CD4-positive, alpha-beta T cell treated with Interleukin-6 at 100 ng/mL for 8 hours (primary cell): Measurements from ENCODE around the gene CHRNA4.
"Not testable (repeated sequence)": the region's sequence is repeated elsewhere in the genome, so short reads cannot be mapped to it uniquely, and the experiment has no call there.

Experiments used
- DNase-seq: peaks from one replicate; pipeline ENCODE4 v3.0.0-alpha.2; 2020; ENCODE audit warnings: mixed read lengths, low spot score

The CHRNA4 gene

DNA sequence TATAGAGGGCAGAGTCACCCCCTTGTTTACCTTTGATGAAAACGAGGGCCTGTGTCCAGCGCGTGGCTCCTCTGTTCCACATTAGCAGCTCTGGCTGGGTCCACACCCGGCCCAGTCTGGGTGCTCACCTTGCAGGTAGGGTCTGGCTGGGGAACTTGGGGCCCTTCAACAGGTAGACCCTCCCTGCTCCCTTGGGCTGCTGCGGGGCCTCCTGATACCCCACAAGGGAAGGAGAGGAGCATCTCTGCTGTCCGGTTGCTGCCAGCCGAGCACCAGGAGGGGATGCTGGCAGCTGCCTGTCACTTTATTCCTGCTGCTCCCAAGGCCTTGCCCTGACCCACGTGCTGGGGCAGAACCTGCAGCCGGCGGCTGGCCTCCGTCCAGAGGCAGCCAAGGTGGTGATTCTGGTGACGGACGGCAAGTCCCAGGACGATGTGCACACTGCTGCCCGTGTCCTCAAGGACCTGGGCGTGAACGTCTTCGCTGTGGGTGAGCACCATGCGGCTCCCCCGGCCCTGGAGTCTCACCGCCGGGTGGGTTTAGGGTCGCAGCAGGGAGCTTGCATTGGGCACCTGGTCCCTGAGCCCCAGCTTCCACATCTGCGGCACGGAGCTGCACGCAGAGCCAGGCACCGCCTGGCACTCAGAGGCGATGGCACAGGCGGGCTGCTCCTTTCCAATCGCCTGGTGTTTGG is 52.8 kb downstream of the CHRNA4 start:
- DNase-seq: no peak

DNA sequence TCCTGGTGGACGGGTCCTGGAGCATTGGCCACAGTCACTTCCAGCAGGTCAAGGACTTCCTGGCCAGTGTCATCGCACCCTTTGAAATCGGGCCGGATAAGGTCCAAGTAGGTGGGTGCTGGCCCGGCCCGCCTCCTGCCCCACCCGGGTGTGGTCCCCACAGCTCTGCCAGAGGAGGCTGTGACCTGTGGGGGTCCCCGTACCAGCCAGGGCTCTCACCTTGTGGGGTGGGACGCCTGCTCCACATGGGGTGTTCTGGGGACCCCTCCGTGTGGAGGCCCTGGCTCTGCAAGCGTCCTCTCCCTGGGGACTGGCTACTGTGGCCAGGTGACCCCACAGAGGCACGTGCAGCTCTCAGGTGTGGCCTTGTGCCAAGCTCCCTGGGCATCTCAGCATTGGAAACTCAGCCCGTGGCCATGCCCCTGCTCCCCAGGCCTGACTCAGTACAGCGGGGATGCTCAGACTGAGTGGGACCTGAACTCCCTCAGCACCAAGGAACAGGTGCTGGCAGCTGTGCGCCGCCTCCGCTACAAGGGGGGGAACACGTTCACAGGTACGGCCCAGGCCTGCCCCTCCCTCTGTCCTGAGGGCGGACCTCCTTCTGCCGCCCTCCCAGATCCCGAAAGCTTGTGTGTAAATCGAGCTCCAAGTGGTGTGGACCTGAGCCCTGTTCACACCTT is 53.5 kb downstream of the CHRNA4 start:
- no peak for DNase-seq

DNA sequence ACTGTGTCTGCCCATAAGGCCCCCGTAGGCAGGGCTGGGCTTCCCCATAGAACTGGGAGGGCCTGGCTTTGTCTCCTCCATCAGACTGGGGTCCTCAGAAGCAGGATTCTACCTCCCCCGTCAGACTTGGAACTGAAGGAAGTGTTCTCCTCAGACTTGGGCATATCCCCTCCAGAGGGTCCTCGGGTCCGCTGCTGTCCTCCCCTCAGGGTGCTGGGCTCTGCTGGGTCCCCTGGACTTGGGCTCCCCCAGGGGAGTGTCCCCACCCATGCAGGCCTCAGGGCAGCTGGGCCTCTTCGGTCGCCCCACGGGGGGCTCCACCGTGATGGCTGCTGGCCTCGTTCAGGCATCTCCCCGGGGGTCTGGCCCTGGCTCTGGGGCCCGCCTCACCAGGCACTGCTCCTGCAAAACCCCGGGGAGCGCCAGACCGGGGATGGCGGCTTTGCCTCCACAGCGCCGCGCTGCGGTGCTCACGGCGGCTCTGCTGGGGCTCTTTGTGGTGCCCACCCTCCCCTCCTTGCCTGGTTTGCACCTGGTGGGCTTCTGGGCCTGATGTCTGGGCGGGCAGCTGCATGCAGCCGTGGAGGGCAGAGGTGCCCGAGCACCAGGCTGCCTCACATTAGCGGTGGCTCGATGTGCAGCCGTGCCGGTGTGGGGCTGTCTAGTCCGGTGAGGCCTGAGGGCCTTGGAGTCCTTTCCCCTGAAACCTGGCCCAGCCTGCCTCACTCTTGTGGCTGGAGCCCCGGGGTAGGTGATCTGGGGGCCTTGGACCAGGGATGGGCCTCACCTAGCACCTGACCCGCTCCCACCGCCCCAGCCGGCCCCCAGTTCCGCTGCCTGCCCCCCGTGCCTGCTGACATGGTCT is 54.2 kb downstream of the CHRNA4 start:
- DNase-seq: no peak

DNA sequence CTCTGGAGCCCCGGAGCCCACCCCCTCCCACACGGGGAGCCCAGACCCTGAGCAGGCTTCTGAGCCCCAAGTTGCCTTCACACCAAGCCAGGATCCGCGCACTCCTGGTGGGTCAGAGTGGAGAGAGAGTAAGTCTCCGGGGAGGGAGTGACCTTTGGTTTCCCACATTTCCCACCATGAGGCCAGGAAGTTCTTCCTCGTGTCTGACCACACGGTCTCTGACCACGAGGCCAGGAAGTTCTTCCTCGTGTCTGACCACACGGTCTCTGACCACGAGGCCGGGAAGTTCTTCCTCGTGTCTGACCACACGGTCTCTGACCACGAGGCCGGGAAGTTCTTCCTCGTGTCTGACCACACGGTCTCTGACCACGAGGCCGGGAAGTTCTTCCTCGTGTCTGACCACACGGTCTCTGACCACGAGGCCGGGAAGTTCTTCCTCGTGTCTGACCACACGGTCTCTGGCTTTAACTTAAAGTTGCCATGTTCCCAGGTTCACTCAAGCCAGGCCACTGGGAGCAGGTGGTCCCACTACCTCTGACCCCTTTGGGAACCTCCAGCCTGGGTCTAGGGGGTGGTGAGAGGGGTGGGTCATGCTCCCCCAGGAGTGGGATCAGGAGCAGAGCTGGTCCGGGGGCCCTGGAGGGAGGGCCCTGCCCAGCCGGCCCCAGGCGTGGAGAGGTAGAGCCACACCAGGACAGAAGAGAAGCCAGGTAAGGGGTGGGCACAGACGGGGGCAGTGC is 55.0 kb downstream of the CHRNA4 start:
- DNase-seq: not testable (repeated sequence)

DNA sequence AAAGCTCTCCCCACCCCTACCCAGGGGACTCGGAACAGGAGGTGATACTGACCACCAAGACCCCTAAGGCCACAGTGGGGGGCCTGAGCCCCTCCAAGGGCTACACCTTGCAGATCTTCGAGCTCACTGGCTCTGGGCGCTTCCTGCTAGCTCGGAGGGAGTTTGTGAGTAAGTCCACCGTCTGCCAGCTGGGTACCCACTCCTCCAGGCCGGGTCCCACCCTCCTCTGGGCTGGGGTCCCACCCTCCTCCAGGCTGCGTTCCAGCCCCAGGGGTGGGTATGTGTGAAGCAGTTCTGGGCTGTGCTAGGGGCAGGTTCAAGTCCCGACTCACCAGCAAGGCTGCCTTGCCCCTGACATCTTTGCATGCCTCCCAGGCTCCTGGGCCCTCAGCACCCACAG is 55.8 kb downstream of the CHRNA4 start:
- no peak for DNase-seq

DNA sequence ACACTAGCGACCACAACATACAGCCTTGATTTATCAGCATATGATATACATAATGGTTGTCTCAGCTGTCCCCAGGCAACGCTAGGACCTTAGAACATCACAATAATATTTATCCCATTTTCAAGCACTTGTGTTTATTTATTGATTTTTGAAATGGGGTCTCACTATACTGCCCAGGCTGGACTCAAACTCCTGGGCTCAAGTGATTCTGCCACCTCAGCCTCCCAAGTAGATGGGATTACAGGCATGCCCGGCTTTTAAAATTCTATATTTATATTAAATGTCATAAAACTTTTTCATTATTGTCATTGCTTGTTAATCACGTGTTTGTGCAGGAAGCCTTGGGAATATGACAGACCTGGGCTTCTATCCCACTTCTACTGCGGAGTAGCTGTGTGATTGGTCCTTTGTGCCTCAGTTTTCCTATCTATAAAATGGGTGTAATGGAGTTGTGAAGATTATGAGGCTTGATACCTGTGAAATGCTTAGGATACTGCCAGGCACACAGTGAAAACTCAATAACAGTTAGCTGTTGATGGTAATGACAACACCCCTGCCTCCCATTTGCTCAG is 58.0 kb downstream of the CHRNA4 start:
- DNase-seq: no peak

DNA sequence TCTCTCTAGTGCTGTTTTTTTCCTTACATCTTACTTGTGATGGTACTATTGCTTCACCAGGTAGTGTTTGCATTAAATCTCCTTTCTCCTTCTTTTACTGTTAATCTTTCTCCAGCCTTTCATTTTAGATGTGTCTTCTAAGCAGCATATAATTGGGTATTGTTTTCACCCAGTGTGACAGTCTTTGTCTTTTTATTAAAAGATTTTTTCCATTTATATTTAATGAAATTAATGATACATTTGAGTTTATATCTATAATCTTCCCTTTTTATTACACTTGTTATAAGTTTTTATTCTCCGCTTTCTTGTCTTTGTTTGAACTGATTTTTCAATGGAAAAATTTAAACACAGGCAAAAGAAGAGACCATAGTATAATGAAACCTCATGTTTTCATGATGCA is 59.5 kb downstream of the CHRNA4 start:
- DNase-seq: no peak

DNA sequence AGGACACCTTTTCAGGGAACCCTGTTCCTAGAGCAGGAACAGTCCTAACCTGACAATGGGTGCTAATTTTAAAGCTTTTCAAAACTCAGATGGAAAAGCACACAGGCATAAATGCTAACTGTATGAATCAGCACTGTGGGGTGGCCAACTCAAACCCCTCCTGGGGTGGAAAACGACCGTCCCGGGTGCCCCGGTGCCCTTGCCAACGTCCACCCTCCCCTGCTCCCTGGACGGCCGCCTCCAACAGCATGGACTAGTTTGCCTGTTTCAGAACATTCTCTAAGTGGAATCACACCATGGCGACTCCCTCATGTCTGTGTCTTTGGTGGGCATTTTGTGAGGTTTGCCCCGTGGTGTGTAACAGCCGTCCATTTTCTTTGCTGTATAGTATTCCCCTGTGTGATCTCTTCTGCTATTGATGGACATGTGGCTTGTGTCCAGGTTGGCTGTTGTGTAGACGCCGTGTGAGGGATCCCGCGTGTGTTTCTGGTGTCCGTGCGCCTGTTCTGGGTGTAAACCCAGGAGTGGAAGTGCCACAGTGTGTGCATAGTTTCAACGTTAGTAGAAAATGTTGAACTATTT is 62.3 kb downstream of the CHRNA4 start:
- DNase-seq: no peak

DNA sequence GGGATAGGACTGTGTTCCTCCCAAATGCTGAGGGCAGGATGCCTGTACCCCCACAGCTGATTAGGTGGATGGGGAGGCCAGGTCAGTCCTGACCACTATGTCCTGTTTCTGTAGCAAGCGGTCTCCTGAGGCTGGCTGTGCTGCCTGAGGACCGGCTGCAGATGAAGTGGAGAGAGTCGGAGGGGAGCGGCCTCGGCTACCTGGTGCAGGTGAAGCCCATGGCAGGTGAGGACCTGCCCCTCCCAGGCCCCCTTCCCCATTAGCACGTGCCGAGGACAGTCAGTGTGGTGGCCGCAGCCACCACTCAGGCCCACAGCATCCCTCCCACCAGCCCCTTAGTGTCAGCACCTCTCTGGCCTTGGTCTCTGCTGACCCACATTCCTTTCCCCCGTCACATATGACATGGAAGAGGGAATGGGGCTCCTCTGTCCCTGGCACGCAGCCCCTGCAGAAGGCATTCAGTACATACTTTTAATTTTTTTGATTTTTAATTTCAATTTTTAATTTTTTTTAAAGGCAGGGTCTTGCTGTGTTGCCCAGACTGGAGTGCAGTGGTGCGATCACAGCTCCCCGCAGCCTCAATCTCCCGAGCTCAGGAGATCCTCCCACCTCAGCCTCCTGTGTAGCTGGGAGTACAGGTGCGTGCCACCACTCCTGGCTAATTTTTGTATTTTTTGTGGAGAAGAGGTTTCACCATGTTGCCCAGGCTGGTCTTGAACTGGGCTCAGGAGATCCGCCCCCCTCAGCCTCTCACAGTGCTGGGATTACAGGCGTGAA is 63.2 kb downstream of the CHRNA4 start:
- no peak for DNase-seq

DNA sequence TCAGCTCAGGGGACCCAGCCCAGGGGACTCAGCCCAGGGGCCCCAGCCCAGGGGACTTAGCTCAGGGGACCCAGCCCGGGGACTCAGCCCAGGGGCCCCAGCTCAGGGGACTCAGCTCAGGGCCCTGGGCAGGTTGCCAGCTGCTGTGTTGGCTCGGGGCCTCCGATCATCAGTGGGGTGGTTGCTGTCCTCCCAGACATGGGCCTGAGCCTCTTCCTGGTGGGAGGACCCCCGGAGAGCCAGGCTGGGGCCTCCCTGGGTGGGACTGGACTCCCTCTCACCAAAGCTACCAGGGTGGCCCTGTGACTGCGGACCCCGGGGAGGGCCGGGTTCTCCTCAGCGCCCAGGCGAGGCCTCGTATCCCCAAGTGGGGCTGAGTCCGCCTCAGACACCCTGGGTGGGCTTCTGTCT is 63.8 kb downstream of the CHRNA4 start:
- no peak for DNase-seq

DNA sequence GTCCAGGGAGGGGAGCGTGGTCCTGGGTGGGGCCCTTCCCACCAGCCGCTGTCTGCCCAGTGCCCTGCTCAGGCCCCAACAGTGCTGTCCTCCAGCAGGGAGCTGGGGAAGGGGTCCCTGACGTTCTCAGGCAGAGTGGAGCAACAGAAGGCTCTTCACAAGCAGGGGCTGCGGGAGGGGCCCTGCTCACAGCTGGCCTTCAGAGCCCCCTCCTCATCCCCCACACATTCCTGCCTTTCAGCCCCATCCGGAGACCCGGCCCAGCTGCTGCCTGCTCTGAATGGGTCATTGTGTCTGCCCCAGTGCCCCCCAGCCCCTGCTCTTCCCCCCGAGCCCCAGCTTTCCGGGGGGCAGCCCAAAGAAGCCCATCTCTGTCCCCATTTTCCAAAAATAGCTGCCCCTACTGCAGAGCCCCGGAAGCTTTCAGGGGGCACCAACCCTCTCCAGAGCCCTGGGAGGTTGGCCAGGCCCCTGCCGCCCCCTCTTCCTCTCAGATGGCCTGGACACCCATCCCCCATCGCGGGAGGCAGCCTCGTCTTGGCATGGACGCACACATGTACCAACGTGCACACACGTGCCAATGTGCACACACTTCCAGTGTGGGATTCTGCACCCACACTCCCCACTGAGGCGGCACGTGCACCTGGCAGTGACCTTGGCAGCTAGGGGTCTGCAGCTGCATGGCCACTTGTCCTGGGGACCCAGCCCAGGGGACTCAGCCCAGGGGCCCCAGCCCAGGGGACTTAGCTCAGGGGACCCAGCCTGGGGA is 64.4 kb downstream of the CHRNA4 start:
- DNase-seq: no peak

DNA sequence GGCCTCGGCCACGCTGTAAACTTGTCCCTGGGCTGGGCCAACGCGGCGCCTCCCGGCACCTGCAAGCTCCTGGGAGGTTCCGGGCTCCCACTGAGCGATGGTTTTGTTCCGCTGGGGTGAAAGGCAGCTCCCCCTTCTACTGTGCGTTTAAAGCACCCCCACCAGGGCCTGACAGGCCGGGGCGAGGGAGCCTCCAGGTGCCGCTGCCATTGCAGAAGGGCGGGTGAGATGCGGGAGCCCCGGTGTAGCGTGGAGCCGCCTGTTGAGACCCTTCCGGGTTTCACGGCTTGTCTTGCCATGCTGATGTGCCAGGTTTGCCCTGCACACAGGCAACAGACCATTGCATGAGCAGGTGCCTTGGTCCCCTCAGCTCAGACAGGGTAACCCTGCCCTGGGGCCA is 65.3 kb downstream of the CHRNA4 start:
- no peak for DNase-seq

DNA sequence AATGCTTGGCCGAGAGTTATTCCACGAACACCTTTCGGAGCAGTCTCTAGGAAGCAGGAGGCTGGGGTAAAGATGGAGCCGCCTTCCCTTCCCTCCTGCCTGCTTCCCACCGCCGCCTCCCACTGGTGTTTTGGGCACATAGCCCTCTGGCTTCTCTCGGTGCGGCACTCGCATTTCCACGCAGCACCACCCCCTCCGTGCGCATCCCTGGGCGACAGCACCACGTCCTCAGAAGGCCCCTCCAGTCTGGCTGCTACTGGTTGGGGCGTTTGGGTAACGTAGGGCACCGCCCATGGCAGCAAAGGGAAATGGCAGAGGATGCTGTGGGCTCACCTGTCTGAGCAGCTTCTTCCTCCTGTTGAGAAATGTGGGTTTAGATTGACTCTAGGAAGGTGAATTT is 65.7 kb downstream of the CHRNA4 start:
- peak; percentile 18 for DNase-seq

DNA sequence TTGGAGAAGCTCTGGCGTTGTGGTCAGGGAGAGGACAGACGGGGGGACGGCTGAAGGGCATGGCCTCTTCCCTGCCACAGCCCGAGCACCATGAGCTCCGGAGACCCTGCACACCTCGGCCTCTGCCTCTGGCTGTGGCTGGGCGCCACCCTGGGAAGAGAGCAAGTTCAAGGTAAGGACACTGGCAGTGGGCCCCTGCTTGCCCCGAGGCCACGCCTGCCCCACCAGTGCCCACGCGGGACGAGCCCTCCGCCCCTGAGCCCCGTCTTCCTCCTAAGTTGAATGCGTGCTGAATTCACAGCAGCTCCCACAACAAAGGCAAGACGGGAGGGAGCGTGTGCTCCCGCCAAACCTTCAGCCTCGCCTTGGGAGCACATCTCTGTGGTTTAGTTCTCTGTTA is 66.1 kb downstream of the CHRNA4 start:
- DNase-seq: no peak

DNA sequence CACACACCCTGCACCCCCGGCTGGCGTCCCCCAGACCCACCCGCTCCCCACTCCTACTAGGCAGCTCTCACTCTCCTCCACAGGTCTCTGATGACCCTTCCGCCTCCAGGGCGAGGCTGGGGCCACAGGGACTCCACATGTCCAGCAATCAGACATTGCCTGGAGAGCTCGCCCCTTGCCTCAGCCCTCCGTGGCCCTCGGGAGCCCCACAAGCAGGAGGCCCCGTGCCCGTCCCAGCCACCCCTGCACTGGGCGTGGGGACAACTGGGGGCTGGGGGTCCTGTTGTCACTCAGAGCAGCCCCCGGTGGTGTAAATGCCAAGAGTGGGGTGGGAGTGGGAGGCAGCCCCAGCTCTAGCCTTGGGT is 66.6 kb downstream of the CHRNA4 start:
- no peak for DNase-seq

DNA sequence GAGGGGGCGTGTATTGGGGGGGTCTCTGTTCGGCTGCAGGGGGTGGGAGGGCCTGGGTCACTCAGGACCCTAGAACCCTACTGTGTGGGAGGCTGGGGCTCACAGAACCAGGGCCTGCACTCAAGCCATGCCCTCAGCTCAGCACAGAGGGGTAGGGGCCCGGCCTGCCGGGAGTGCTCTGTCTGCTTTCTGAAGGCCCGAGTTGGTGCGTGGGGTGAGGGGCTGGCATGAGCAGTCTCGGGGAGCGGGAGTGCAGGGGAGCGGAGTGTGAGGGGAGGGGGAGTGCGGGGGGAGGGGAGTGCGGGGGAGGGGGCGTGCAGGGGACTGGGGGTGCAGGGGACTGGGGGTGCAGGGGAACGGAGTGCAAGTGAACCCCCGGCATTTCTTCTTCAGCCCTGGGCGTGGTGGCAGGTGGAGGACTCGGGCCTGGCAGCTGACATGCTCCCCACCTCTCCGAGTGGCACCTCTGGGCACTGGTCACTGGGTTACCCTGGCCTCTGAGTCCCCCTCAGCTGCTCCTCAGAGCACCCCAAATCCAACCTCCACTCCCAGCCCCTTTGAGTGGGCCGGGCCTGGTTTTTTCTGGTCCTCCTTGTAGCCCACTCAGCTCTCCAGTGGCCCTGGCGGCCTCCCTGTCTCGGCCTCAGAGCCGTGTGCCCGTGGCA is 67.1 kb downstream of the CHRNA4 start:
- DNase-seq: no peak

DNA sequence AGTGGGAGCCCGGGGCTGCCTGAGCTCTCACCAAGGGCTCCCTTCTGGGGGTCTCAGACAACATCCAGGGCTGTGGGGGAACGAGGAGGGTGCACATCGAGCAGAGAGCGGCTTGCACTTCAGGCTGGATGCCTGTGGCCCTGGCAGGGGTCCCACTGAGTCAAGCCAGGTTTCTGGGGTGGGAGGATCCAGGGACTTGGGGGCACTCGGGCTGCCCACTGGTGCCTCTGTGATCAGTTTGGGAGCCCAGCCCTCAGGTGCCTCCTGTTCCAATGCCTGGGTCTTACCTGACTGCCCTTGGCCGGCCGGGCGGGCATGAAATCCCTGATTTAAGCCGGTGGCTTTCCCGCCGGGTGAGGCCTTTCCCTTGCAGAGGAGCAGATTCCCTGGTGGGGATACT is 67.7 kb downstream of the CHRNA4 start:
- no peak for DNase-seq
